T-helper 2 cell treated with Interferon-gamma antibody and Interleukin-4, amounts not matched to agents 5 μg/mL and 100 μg/mL, for 36 hours (primary cell): ENCODE results near the gene CYBC1.

Experiments used
- DNase-seq: peaks from one replicate; pipeline ENCODE4 v3.0.0; 2021; ENCODE audit warnings: low spot score
- H3K27ac Mint-ChIP-seq: one replicate; pipeline ENCODE4 v1.8.0; 2021; ENCODE audit warnings: mild to moderate bottlenecking, mixed read lengths
- H3K27me3 Mint-ChIP-seq: one replicate; pipeline ENCODE4 v1.8.0; 2021; ENCODE audit warnings: low read depth, mixed read lengths
- H3K36me3 Mint-ChIP-seq: one replicate; pipeline ENCODE4 v1.8.0; 2021; ENCODE audit warnings: low read depth, mixed read lengths
- H3K4me1 Mint-ChIP-seq: one replicate; pipeline ENCODE4 v1.8.0; 2021; ENCODE audit warnings: low read depth, mixed read lengths
- H3K4me3 Mint-ChIP-seq: one replicate; pipeline ENCODE4 v1.8.0; 2022; ENCODE audit warnings: mild to moderate bottlenecking, moderate library complexity, mixed read lengths
- H3K9me3 Mint-ChIP-seq: one replicate; pipeline ENCODE4 v1.8.0; 2021; ENCODE audit warnings: mixed read lengths

CYBC1 gene

DNA sequence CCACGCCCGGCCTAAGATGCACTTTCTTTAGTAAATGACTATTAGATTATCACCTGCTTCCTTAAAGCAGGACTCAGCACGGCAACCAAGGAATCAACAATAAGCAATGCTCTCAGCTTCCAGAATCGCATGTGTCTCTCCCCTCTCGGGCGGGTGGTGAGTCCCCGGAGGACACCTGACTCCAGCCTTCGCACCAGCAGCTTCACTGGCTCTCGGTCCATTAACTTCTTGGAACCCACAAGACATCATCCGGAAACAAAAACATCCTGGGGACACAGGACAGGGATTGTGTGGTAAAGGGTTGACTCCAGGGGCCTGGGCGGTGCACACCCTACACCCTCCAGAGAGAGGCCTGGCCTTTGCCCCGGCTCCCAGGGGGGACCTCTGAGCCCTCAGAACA, 56.3 kb downstream of the CYBC1 start:
- no peak for DNase-seq
- Mint-ChIP-seq H3K4me3 (no peak overlapping the region), H3K4me1 (no peaks in the 10 kb centered on the region), H3K27me3 (no peaks in the 10 kb centered on the region), H3K27ac (no peak overlapping the region), H3K9me3 (no peaks in the 10 kb centered on the region), H3K36me3 (no peaks in the 10 kb centered on the region)

DNA sequence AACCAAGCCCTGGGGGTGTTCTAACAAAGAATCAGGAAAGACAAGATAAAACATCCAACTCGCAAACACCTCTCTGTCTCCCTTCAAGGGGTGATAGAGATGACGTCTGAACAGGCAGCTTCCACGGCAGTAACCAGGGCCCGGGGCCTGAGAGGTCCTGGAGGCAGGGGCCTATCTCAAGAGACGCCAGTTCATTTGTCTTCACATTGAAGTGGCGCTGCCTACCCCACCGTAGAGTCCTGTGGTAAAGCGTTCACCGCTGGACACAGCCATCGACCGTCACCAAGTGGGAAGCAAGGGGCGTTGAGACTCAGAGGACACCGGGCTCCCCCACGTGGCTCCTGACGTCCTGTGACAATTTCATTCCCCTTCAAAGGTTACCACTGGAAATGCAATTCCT, 57.6 kb downstream of the CYBC1 start:
- H3K27ac Mint-ChIP-seq, result no peak overlapping the region

More for the DNA sequence above, 57.6 kb downstream of the CYBC1 start:
- H3K36me3 Mint-ChIP-seq, result no peaks in the 10 kb centered on the region
- no peak for DNase-seq
- H3K4me3 Mint-ChIP-seq, result no peak overlapping the region
- no peaks in the 10 kb centered on the region for H3K4me1 Mint-ChIP-seq
- H3K9me3 Mint-ChIP-seq, result no peaks in the 10 kb centered on the region
- H3K27me3 Mint-ChIP-seq, result no peaks in the 10 kb centered on the region
